Measurements from ENCODE around the gene DHPS.
"Not testable (repeated sequence)": the region's sequence is repeated elsewhere in the genome, so short reads cannot be mapped to it uniquely, and the experiment has no call there.

Gene DHPS

GRCh38 chr19:12648088-12648487 lies 33.6 kb downstream of the DHPS start:
- Histone ChIP-seq H3K36me3 (ENCODE audit: control insufficient read depth, insufficient read depth, low read length) (no peaks in the 10 kb centered on the region), H3K4me1 (ENCODE audit: control insufficient read depth, insufficient read depth, low read length) (peaks cover 6% of the 10 kb centered on the region), H3K9ac (ENCODE audit: low read length) (no peak overlapping the region), H3K27ac (ENCODE audit: low read depth, low read length) (no peak overlapping the region), H3K4me3 (ENCODE audit: low read length) (peak overlapping the region; percentile 54), H3K27me3 (ENCODE audit: control insufficient read depth, insufficient read depth, low read length) (no peaks in the 10 kb centered on the region)

- no peak overlapping the region for H3K9ac ChIP-seq (ENCODE audit: low read length)
- no peaks in the 10 kb centered on the region for H3K27me3 ChIP-seq (ENCODE audit: control insufficient read depth, insufficient read depth, low read length)
- peaks cover 6% of the 10 kb centered on the region for H3K4me1 ChIP-seq (ENCODE audit: control insufficient read depth, insufficient read depth, low read length)
- peak overlapping the region; percentile 54 for H3K4me3 ChIP-seq (ENCODE audit: low read length)
- H3K27ac ChIP-seq (ENCODE audit: low read depth, low read length): no peak overlapping the region
- H3K36me3 ChIP-seq (ENCODE audit: control insufficient read depth, insufficient read depth, low read length): no peaks in the 10 kb centered on the region
Measured at GRCh38 chr19:12647490-12648071, 34.1 kb downstream of the DHPS start.

- peaks cover 6% of the 10 kb centered on the region for H3K4me1 ChIP-seq (ENCODE audit: control insufficient read depth, insufficient read depth, low read length)
- H3K36me3 ChIP-seq (ENCODE audit: control insufficient read depth, insufficient read depth, low read length): no peaks in the 10 kb centered on the region
- H3K4me3 ChIP-seq (ENCODE audit: low read length): no peak overlapping the region
- no peaks in the 10 kb centered on the region for H3K27me3 ChIP-seq (ENCODE audit: control insufficient read depth, insufficient read depth, low read length)
- no peak overlapping the region for H3K9ac ChIP-seq (ENCODE audit: low read length)
- no peak overlapping the region for H3K27ac ChIP-seq (ENCODE audit: low read depth, low read length)
Measured at GRCh38 chr19:12647047-12647446, 34.6 kb downstream of the DHPS start.

- Histone ChIP-seq H3K9ac (ENCODE audit: low read length) (no peak overlapping the region), H3K4me1 (ENCODE audit: control insufficient read depth, insufficient read depth, low read length) (peaks cover 6% of the 10 kb centered on the region), H3K36me3 (ENCODE audit: control insufficient read depth, insufficient read depth, low read length) (no peaks in the 10 kb centered on the region), H3K27me3 (ENCODE audit: control insufficient read depth, insufficient read depth, low read length) (no peaks in the 10 kb centered on the region), H3K4me3 (ENCODE audit: low read length) (no peak overlapping the region), H3K27ac (ENCODE audit: low read depth, low read length) (no peak overlapping the region)
Measured at GRCh38 chr19:12646551-12646950, 35.1 kb downstream of the DHPS start.

GRCh38 chr19:12643716-12644115 lies 38.0 kb downstream of the DHPS start:
- H3K27ac ChIP-seq (ENCODE audit: low read depth, low read length); H3K4me3 ChIP-seq (ENCODE audit: low read length); H3K27me3 ChIP-seq (ENCODE audit: control insufficient read depth, insufficient read depth, low read length); H3K4me1 ChIP-seq (ENCODE audit: control insufficient read depth, insufficient read depth, low read length); H3K9ac ChIP-seq (ENCODE audit: low read length); H3K36me3 ChIP-seq (ENCODE audit: control insufficient read depth, insufficient read depth, low read length): not testable (repeated sequence)

- no peaks in the 10 kb centered on the region for H3K36me3 ChIP-seq (ENCODE audit: control insufficient read depth, insufficient read depth, low read length)
Measured at GRCh38 chr19:12642506-12642905, 39.2 kb downstream of the DHPS start.

GRCh38 chr19:12641456-12641855 lies 40.2 kb downstream of the DHPS start:
- H3K27ac ChIP-seq (ENCODE audit: low read depth, low read length): no peak overlapping the region
- H3K9ac ChIP-seq (ENCODE audit: low read length): no peak overlapping the region
- H3K27me3 ChIP-seq (ENCODE audit: control insufficient read depth, insufficient read depth, low read length): no peaks in the 10 kb centered on the region
- H3K4me3 ChIP-seq (ENCODE audit: low read length): no peak overlapping the region
- H3K4me1 ChIP-seq (ENCODE audit: control insufficient read depth, insufficient read depth, low read length): peaks cover 3% of the 10 kb centered on the region
- no peaks in the 10 kb centered on the region for H3K36me3 ChIP-seq (ENCODE audit: control insufficient read depth, insufficient read depth, low read length)

More at GRCh38 chr19:12642506-12642905, 39.2 kb downstream of the DHPS start:
- no peak overlapping the region for H3K4me3 ChIP-seq (ENCODE audit: low read length)
- H3K27me3 ChIP-seq (ENCODE audit: control insufficient read depth, insufficient read depth, low read length): no peaks in the 10 kb centered on the region
- no peak overlapping the region for H3K27ac ChIP-seq (ENCODE audit: low read depth, low read length)
- peaks cover 3% of the 10 kb centered on the region for H3K4me1 ChIP-seq (ENCODE audit: control insufficient read depth, insufficient read depth, low read length)
- no peak overlapping the region for H3K9ac ChIP-seq (ENCODE audit: low read length)

- H3K27me3 ChIP-seq (ENCODE audit: control insufficient read depth, insufficient read depth, low read length): no peaks in the 10 kb centered on the region
- H3K4me3 ChIP-seq (ENCODE audit: low read length): peak overlapping the region; percentile 42
- H3K9ac ChIP-seq (ENCODE audit: low read length): no peak overlapping the region
- peaks cover 3% of the 10 kb centered on the region for H3K4me1 ChIP-seq (ENCODE audit: control insufficient read depth, insufficient read depth, low read length)
- H3K27ac ChIP-seq (ENCODE audit: low read depth, low read length): no peak overlapping the region
- no peaks in the 10 kb centered on the region for H3K36me3 ChIP-seq (ENCODE audit: control insufficient read depth, insufficient read depth, low read length)
Measured at GRCh38 chr19:12639901-12640613, 41.6 kb downstream of the DHPS start.

- Histone ChIP-seq H3K4me1 (ENCODE audit: control insufficient read depth, insufficient read depth, low read length) (peaks cover 3% of the 10 kb centered on the region), H3K4me3 (ENCODE audit: low read length) (no peak overlapping the region), H3K27me3 (ENCODE audit: control insufficient read depth, insufficient read depth, low read length) (no peaks in the 10 kb centered on the region), H3K36me3 (ENCODE audit: control insufficient read depth, insufficient read depth, low read length) (no peaks in the 10 kb centered on the region), H3K9ac (ENCODE audit: low read length) (no peak overlapping the region), H3K27ac (ENCODE audit: low read depth, low read length) (no peak overlapping the region)
Measured at GRCh38 chr19:12638611-12639182, 43.0 kb downstream of the DHPS start.

- Histone ChIP-seq H3K4me1 (ENCODE audit: control insufficient read depth, insufficient read depth, low read length) (peaks cover 3% of the 10 kb centered on the region), H3K9ac (ENCODE audit: low read length) (no peak overlapping the region), H3K27me3 (ENCODE audit: control insufficient read depth, insufficient read depth, low read length) (no peaks in the 10 kb centered on the region), H3K4me3 (ENCODE audit: low read length) (no peak overlapping the region), H3K36me3 (ENCODE audit: control insufficient read depth, insufficient read depth, low read length) (peaks cover 3% of the 10 kb centered on the region), H3K27ac (ENCODE audit: low read depth, low read length) (no peak overlapping the region)
Measured at GRCh38 chr19:12636631-12637030, 45.0 kb downstream of the DHPS start.

- Histone ChIP-seq H3K4me3 (ENCODE audit: low read length) (no peak overlapping the region), H3K9ac (ENCODE audit: low read length) (no peak overlapping the region), H3K27ac (ENCODE audit: low read depth, low read length) (no peak overlapping the region), H3K36me3 (ENCODE audit: control insufficient read depth, insufficient read depth, low read length) (peaks cover 27% of the 10 kb centered on the region), H3K27me3 (ENCODE audit: control insufficient read depth, insufficient read depth, low read length) (no peaks in the 10 kb centered on the region), H3K4me1 (ENCODE audit: control insufficient read depth, insufficient read depth, low read length) (no peaks in the 10 kb centered on the region)
Measured at GRCh38 chr19:12629215-12629614, 52.5 kb downstream of the DHPS start.

- H3K27ac ChIP-seq (ENCODE audit: low read depth, low read length): no peak overlapping the region
- no peaks in the 10 kb centered on the region for H3K27me3 ChIP-seq (ENCODE audit: control insufficient read depth, insufficient read depth, low read length)
- peaks cover 24% of the 10 kb centered on the region for H3K36me3 ChIP-seq (ENCODE audit: control insufficient read depth, insufficient read depth, low read length)
- no peaks in the 10 kb centered on the region for H3K4me1 ChIP-seq (ENCODE audit: control insufficient read depth, insufficient read depth, low read length)
- H3K4me3 ChIP-seq (ENCODE audit: low read length): no peak overlapping the region
- H3K9ac ChIP-seq (ENCODE audit: low read length): no peak overlapping the region
Measured at GRCh38 chr19:12628040-12629022, 53.3 kb downstream of the DHPS start.
